Amniotic epithelial cell (primary cell): Measurements from ENCODE around the gene MAD2L1BP.
A peak's percentile ranks its signal among the peaks of the same experiment; 100 is the strongest.
"Not testable (repeated sequence)": the region's sequence is repeated elsewhere in the genome, so short reads cannot be mapped to it uniquely, and the experiment has no call there.

Source experiments
- DNase-seq: peaks from one replicate; pipeline ENCODE4 v3.0.0-alpha.2; 2010; ENCODE audit warnings: low read depth

MAD2L1BP gene

DNA sequence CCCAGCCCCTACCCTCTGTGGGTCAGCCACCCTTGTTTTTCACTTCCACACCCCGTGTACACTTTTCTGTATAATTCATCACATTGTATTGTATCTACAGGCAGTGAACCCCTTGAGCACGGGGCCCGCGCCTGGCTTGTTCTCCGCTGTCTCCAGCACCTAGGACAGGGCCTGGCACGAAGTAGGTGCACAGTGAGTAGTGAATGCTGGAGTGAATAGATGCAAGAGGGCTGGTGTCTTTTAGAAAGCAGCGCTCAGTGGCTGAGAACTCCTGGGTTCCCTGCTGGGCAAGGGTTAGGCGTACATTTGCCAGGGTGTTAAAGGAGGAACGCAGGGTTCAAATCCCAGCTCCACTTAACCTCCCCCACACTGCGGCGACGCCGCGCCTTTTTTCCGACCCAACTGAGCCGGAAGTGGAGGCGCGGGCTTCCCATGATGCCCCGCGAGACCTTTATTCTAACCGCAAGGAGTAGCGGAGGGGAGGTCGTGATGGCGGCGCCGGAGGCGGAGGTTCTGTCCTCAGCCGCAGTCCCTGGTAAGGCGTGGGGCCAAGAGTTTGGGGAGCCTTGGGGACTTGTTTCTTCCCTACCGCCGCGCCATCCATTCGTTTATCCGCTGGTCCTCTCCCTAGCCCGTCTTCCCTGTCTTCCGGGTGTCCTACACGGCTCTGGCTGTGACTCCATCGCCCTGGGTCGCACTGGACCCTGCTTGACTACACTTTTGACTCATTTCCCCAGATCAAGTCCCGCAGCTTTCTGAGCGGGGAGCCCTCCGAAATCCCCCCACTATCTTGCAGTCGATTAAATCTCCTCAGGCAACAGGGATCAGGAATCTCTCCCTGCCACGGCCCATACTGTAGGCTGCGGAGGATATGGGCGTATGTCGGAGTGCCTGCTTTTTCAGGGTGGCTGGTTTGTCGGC, at the start of gene MAD2L1BP:
TSS of gene MAD2L1BP (plus strand) at position 454 of the 921 bp plus-strand sequence. CDS start at position 490, 36 bp downstream.
- DNase-seq: peak; percentile 65

DNA sequence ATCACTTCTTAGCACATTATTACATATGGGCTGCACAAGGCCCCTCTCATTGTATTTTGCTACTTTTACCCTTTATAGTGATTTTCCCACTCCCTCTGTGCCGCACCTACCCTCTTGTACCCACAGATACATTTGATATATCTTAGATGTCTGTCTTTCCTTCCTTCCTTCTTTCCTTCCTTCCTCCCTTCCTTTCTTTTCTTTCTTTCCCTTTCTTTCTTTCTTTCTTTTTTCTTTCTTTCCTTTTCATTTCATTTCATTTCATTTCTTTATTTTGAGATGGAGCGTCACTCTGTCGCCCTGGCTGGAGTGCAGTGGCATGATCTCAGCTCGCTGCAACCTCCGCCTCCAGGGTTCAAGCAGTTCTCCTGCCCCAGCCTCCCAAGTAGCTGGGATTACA, 47.4 kb upstream of the MAD2L1BP start:
- DNase-seq: no peak

DNA sequence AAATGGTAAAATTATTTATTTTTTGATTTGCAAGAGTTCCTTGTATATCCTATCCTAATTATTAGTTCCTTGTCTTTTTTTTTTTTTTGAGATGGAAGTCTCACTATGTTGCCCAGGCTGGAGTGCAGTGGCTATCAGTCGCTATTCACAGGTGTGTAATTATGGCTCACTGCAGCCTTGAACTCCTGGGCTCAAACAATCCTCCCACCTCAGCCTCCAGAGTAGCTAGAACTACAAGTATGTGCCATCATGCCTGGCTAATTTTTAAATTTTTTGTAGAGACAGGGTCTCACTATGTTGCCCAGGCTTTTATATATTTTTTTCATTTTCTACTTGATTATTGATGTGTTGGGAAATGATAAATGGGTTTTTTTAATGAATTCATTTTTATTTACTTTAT, 46.1 kb upstream of the MAD2L1BP start:
- DNase-seq: not testable (repeated sequence)

DNA sequence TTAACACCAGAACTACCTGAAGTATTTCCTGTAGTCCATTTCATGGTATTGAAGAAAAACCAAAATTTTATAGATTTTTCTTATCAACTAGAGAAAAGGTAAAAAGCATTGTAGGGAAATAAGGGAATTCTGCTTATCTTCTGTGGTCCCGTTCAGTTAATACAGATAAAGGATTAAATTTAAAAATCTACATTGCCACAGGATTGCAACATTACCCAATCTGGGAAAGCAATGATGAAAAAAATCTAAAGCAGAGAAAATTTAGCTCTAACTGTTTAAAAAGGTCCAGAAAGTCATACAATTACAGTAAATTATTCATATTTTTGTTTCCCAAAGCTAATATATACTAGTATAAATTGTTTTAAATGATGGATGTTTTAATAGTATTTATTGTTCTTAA, 41.7 kb upstream of the MAD2L1BP start:
- peak; percentile 68 for DNase-seq

DNA sequence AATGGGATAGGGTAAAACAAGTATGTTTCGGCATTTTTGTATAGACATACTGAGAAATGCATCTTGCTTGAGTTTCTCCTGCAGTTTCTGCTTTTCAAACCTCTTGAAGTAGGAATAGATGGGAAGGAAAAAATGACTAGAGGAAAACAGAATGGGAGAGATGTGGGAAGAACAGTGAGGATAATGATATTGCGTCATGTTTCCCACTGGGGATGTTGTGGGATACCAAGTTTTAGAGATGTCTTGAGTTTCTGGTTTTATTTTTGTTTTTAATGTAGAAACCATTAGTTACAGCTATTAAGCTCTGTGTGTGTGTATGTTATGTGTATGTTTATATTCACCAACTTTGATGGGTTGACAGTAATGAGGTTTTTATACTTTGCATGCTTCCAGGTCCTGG, 35.0 kb upstream of the MAD2L1BP start:
- DNase-seq: no peak

- DNase-seq: peak; percentile 67
Measured at GRCh38 chr6:43604174-43604573, 31.5 kb upstream of the MAD2L1BP start.

DNA sequence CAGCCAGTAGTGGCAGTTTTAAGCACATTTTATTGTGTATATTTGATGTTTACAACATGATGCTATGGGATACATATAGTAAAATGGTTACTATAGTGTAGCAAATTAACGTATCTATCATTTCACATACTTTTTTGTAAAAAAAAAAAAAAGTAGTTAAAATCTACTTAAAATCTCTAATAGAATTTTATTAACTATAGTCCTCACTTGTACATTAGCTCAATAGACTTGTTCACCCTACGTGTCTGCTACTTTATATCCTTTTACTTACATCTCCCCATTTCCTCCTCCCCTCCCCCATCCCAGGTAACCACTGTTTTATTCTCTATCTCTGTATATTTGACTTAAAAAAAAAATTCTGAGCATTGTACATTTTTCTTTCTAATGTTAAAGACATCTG, 29.6 kb upstream of the MAD2L1BP start:
- no peak for DNase-seq

- peak; percentile 76 for DNase-seq
Measured at GRCh38 chr6:43608310-43608763, 27.3 kb upstream of the MAD2L1BP start.

- no peak for DNase-seq
Measured at GRCh38 chr6:43608807-43609206, 26.8 kb upstream of the MAD2L1BP start.

GRCh38 chr6:43609402-43609801, 26.2 kb upstream of the MAD2L1BP start:
- DNase-seq: peak; percentile 63

DNA sequence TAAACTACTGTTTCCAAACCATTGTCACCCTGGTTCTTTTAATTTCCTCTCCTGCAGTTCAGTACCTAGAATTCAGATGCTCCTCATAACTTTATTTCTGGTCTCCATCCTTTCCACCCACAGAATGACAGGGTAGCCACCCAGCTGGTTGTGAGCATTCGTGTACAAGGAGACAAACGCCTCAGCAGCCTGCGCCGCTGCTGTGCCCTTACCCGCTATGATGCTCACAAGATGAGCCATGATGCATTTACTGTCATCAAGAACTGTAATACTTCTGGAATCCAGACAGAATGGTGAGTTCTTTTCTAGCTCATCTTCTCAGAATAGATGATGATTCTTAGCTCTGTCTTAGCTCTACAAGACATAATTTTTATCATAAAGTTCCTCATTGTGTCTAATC, 25.2 kb upstream of the MAD2L1BP start:
- DNase-seq: peak; percentile 27

GRCh38 chr6:43613721-43614395, 21.8 kb upstream of the MAD2L1BP start:
- DNase-seq: no peak

GRCh38 chr6:43614396-43614730, 21.3 kb upstream of the MAD2L1BP start:
- DNase-seq: no peak

GRCh38 chr6:43616725-43617472, 18.7 kb upstream of the MAD2L1BP start:
- DNase-seq: no peak

GRCh38 chr6:43621078-43621835, 14.4 kb upstream of the MAD2L1BP start:
- DNase-seq: no peak

DNA sequence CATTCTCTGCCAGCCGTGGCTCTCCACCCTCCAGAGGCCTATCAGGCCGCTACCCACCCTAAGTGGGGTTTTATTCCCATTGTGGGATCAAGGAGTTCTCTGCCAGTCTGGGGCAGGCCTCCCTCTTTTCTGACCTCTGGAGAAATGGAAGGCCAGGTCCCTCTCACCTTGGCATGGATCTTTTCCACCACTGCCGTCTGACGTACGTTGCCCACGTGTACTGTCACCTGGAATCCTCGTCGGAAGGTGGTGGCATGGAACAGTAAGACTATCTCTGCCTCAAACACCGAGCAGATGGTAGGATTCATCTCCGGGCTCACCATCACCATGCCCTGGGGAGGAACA, 13.8 kb upstream of the MAD2L1BP start:
- DNase-seq: no peak

DNA sequence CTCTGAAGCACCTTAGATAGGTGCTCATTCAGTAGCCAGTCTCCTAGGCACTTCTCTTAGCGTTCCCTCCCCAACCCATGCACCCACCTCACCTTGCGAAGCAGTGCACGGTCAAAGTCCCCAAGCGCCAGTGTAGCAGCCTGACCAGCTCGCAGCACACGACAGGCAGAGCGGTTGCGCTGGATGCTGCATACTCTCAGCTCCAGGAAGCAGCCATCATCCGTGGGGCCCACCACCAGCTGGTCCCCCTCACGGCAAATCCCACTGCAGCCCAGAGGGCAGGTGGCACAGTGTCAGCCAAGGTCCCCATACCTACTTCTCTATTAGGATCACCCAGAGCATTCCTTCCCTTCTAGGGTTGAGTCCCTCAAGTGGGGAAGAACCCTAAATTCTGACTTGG, 13.1 kb upstream of the MAD2L1BP start:
- DNase-seq: no peak

DNA sequence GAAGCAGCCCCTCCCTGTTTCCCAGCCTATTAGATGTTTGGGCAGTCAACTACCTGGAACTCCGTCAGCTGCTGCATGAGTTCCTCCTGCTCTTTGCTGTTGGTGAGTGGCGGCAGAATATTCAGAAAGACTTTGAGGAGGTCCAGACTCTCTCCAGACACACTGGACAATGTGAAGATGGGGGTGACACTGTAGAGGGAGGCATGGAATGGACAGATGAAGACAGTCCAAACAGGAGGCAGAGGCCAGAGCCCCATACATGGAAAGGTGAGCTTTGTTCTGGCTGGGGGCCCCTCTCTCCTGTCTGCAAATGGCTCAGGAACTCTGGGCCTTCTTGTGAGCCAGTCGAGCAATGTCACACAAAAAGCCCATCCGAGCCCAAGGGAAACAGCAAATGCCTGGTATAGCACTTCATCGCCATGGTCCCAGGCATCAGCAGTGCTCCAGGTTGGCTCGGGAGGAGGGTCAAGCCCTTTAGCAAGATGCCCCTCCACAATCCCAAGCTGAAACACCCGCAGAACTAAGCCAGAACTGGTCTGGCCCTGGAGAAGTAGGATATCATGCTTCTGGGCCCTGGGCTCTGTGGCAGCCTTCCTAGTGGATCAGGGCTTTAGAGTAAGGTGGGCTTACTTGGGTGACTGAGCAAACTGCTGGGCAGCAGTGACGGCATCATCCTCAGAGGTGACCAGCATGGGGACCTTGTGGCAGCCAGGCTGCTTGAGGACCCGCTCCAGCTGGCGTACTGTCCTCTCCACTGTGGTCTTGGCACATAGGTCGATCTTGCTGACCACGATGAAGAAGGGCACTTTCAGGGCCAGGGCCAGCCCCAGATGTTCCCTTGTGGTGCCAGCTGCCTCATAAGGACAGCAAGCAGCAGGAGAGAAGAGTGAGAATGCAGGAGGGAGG, 11.5 kb upstream of the MAD2L1BP start:
- no peak for DNase-seq

- DNase-seq: no peak
Measured at GRCh38 chr6:43624786-43625288, 10.8 kb upstream of the MAD2L1BP start.

GRCh38 chr6:43625393-43625992, 10.1 kb upstream of the MAD2L1BP start:
- no peak for DNase-seq
